HG03045 (cell line): ENCODE data around the gene SOX18.
"Not testable (repeated sequence)": the region's sequence is repeated elsewhere in the genome, so short reads cannot be mapped to it uniquely, and the experiment has no call there.

Source experiments
- ATAC-seq: cut with Tn5 transposase; IDR thresholded peaks from one replicate; pipeline ENCODE4 v1.9.1; 2021; ENCODE audit warnings: mild to moderate bottlenecking, moderate library complexity; ENCODE audit not compliant: unreplicated experiment

SOX18 gene

DNA sequence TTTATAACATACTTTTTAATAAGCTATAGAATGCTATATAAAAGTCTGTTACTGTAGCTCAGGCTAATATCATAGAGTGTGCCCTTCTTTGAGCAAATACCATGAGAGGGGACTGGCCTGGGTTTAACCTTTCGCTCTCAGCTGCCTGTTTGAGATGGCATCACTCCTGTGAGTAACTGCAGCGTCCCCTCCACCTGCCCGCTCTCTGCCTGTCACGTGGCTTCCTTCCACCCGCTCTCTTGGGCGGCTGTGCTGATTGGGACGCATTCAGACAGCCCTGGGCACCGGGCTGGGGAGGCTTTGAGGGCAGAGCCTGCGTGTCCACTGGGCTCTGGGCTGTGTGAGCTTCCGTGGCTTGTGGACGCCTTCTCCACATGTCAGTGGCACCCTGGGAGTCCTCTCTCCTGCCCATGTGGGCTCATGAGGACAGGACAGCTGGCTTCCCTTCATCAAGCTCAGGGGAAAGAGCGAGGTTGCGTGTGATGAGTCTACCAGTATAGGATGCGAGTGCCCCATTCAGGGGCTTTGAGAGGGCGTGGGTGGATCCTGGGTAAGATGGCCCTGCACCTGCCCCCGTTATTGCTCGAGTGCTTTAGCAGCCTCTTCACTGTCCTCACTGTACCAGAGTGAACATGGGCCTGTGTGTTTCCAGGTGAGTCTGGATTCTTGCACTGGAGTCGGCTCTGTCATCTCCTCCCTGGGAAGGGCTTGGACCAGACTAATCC lies 24.2 kb downstream of the SOX18 start:
- ATAC-seq, result no peak

DNA sequence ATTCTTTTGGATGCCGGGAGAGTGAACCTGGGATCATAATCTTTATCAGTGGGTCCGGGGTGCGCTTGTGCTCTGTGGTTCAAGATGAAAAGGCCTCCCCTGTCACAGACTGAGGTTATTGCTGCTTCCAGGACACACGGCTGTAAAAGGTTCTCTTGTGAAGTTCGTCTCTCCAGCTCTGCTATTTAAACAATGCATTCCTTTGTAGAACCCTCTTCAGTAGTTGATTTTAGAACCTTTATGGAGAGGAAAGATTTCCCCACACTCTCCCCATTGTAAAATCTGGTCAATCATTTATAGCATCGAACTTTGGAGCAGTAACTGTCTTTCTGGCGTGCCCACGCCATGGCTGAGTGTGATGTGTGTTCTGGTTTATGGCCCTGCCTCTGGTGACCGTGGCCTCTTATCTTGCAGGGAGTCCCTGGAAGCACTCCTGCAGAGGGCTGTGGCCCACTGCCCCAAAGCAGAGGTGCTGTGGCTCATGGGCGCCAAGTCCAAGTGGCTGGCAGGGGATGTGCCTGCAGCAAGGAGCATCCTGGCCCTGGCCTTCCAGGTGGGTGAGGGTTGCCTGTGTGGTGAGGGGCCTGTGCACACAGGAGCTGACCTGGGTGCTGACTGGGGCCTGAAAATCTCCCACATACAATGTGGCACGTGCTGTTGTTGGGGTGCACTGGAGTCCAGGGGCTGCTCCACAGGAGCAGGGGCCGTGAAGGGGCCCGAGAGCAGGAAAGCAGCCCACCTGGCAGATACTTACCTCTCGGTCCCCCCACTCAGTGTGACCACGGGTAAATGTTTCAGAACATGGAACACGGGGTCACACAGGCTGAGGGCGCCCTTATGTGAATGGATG lies 25.1 kb downstream of the SOX18 start:
- ATAC-seq, result no peak

DNA sequence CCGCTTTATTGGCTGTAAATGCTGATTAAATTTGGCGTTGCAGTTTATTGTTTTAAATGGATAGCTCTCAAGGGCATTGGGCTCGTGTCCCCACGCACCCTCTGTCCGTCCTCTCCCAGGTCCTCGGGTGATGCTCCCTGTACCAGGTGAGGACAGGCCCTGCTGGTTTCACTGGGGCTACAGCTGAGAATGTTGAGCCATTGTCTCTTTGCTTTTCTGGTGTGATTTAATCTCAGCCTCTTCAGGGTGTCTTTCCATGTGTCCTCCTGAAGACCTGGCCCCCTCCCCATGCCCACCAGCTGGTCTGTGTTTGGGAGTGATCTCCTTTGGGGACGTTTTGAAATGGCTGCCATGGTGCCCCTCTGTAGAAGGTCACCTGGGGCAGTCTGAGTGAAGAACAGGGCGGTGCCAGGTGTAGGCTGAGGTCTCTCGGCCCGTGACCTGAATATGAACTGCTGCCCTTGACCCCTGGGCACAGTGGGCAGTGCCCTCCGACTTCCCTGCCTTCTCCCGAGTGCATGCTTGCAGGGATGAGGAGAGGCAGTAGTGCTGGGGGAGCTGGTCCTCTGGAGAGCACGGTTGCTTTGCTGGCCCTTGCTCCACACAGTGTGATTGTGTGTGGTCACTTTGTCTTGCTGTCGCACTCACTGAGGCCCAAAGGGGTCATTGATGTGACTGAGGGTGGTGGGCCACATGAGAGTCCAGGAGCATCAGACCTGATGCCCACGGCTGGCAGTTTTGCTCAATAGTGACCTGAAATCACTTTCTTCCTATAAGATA lies 25.9 kb downstream of the SOX18 start:
- ATAC-seq, result no peak

DNA sequence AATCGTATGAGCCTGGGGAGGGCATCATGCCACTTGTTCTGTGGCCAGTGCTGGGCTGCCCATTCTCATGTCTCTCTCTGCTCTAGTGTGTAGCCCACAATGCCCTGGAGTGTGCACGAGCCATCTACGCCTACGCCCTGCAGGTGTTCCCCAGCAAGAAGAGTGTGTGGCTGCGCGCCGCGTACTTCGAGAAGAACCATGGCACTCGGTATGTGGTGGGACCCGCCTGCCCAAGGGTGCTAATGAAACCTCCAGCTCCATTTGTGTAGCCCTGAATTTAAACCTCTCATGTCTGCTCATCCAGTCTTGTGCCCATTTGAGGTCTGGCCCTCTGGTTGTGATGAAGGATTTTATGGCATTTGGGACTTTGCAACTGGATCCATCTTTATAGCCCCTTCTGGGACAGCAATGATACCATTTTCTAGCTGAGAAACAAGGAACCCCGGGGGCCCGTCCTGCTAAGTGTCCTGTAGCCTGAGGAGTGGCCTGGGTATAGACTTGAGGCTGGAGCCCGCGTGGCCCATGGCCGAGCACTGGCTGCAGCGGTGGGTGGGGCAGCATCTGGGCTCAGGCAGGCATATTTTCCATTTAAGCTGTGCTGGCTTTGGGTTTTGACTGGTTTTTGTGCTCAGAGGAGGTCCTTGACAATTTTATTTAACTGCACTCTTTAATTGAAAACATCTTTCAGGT lies 26.6 kb downstream of the SOX18 start:
- ATAC-seq, result no peak

DNA sequence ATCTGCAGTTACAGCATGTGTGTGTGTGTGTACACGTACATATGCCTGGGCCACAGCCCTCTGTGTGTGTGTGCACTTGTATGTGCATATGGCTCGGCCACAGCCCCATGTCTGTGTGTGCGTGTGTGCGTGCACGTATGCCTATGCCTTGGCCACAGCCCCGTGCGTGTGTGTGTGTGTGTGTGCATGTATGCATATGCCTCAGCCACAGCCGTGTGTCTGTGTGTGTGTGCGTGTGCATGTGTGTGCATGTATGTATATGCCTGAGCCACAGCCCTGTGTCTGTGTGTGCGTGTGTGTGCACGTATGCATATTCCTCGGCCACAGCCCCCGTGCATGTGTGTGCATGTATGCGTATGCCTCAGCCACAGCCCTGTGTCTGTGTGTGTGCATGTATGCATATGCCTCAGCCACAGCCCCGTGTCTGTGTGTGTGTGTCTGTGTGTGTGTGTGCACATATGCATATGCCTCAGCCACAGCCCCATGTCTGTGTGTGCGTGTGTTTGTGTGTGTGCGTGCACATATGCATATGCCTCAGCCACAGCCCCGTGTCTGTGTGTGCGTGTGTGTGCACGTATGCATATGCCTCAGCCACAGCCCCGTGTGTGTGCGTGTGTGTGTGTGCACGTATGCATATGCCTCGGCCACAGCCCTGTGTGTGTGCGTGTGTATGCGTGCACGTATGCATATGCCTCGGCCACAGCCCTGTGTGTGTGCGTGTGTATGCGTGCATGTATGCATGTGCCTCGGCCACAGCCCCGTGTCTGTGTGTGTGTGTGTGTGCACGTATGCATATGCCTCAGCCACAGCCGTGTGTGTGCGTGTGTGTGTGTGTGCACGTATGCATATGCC lies 28.1 kb downstream of the SOX18 start:
- ATAC-seq, result no peak

DNA sequence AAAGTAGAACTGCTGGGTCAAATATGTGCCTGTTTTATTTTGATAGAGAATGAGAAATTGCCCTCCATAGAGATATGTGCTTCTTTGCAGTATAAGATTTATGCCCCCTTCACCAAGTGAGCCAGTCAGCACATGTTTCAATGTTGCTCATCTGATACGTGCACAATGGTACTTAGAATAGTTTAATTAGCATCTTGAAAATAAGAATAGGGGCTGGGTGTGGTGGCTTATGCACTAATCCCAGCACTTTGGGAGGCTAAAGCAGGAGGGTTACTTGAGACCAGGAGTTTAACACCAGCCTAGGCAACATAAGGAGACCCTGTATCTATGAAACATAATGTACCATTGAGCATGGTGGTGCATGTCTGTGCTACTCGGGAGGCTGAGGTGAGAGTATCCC lies 33.8 kb downstream of the SOX18 start:
- no peak for ATAC-seq

DNA sequence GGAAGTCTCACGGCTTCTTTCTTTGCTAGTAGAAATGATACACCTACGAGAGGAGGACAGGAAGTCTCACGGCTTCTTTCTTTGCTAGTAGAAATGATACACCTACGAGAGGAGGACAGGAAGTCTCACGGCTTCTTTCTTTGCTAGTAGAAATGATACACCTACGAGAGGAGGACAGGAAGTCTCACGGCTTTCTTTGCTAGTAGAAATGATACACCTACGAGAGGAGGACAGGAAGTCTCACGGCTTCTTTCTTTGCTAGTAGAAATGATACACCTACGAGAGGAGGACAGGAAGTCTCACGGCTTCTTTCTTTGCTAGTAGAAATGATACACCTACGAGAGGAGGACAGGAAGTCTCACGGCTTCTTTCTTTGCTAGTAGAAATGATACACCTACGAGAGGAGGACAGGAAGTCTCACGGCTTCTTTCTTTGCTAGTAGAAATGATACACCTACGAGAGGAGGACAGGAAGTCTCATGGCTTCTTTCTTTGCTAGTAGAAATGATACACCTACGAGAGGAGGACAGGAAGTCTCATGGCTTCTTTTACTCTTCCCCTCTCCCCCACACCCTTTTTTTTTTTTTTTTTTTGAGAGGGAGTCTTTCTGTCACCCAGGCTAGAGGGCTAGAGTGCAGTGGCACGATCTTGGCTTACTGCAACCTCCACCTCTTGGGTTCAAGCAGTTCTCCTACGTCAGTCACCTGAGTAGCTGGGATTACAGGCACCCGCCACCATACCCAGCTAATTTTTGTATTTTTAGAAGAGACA lies 36.9 kb downstream of the SOX18 start:
- not testable (repeated sequence) for ATAC-seq

DNA sequence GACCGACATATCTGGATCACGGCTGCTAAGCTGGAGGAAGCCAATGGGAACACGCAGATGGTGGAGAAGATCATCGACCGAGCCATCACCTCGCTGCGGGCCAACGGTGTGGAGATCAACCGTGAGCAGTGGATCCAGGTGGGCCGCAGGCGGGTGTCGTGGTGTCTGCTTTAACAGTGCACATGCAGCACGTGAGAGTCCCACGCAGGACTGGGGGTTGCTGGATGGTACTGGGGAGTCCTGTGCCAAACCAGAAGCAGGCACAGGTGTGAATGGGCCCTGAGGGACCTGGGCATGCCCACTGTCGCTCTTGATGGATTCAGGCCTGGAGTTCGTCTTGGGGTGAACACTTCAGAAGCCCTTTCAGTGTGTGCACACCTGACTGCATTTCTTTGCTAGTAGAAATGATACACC lies 38.1 kb downstream of the SOX18 start:
- ATAC-seq, result no peak

DNA sequence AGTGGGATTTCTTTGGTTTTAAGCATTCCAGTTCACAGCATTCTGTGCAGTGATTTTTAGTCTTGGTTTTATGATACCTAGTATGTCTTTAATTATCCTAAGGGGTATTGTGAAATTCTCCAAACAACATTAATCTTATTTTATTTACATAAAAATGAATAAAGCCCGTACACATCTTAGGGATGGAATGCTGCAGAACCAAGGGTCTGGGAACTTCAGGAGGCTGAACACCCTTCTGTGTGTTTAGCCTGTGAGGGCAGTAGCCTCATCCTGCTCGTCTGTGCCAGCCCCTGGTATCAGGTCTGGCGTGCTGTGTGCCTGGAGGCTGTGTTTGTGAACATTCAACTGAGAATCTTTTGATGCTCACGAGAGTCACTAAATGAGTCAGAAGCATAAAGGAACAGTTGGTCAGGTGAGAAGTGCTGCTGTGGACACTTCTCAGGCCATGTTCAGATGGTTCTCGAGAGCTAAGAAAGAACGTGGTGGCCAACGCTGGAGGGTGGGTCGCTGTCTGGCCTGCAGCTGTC lies 38.7 kb downstream of the SOX18 start:
- no peak for ATAC-seq

DNA sequence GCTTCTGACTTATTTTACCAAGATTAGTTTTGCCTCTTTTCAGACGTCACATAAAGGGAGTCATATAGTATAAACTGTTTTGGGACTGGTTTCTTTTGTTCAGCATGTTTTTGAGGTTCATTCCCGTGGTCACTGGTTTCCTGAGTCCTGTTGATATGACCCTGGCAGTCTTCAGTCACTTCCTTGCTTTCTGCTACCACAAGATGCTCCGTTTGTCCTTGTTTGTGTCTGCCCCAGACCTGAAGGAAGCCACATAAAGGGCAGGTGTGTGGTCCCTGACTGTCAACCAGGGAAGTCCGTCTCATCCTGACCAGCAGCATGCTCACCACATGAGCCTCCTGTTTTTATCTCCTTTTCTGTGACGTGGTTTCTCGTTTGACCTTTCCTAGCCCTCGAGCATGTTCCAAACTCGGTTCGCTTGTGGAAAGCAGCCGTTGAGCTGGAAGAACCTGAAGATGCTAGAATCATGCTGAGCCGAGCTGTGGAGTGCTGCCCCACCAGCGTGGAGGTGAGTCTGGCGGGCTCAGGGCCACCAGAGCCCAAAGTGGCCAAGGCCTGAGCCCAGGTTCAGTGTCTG lies 39.5 kb downstream of the SOX18 start:
- ATAC-seq, result no peak

DNA sequence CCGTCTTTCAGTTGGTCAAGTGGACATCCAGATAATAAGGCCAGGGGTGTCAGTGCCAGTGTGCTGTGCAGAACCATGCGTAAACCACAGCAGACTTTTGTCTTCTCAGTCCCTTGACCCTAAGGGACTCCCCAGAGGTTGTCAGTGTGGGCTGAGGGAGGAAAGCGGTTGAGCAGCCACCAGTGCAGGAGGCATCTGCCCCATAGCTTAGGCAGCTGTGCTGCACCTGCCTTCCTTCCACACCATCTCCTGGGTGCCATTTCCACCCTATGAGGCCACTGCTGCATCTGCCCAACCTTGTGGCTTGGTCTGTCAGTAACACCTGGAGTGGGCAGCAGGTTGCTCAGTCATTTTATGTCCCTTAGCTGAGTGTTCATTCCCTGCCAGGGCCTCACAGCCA lies 42.5 kb downstream of the SOX18 start:
- no peak for ATAC-seq

DNA sequence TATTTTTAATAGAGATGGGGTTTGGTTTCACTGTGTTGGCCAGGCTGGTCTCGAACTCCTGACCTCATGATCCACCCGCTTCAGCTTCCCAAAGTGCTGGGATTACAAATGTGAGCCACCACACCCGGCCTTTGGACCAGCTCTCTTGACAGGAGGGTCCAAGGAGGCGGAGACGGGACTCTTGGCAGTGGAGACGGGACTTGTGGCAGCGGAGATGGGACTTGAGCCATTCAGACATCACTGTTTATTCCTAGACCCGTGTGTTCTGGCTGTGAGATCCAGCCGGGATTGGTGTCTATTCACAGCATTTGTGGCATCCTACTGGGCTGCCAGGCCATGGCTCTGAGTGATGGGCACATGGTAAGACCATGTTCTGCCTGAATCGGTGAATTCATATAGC lies 42.9 kb downstream of the SOX18 start:
- ATAC-seq, result no peak

DNA sequence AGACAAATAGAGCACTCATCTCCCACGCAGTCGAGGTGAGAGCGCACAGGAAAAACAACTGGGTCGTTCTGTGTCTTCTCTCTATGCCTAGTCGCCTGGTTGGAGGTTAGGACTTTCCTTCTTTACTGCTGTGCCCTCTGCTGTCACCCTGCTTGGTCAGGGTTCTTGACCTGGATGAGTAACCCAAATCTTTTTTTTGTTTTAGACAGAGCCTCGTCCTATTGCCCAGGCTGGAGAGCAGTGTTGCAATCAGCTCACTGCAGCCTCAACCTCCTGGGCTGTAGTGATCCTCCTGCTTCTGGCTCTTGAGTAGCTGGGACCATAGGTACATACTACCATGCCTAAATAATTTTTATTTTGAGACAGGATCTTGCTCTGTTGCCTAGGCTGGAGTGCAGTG lies 44.0 kb downstream of the SOX18 start:
- ATAC-seq, result no peak

DNA sequence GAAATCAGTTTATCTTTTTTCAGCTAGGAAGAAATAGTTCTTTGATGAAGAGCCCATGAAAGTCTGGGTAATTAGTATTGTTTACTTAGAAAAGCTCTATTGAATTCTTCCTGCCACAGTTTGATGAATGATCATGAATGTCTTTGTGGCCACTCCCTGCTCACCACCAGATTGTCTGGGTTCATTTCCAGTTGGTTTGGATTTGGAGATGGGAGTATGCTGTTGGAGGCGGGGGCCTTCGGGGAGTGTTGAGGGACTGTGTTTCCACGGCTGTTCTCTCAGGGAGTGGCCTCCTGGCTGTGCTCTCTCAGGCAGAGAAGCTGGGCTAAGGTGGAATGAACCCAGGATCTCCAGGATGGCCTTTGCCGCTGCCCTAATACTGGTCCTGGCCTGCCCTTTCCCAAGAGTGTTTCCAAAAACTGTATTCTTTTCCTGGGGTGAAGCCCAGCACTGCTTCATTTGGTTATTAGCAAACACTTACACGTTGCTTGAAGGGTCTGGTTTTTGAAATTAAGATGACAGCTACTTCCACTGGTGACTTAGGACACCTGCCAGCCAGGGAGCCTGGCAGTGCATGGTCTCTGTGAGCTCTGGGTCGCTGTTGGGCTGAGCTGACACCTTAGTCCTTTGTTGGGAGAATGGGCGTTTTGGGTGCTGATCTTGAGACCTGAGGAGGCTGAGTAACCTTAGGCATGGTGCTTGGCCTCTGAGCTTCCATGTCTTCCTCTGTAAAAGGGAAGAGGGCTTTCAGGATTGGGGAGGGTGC lies 45.3 kb downstream of the SOX18 start:
- ATAC-seq, result no peak

DNA sequence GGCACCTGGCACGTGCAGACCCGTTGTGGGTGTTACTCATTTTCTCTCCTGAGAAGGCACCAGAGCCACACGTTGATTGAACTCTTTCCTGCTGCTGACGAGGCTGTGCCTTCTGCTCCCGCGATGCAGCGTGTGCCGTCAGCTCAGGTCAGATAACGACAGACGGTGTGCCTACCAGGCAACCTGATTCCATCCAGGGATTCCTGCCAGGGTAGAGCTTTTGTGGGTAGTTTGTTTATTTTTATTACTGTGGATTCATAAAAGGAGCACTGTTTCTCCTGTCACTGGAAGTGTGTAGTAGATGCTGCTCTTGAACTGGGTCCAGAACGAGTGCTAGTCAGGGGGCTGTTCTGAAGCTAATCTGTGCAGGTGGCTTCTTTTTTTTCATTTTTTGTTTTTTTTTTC lies 47.8 kb downstream of the SOX18 start:
- no peak for ATAC-seq

DNA sequence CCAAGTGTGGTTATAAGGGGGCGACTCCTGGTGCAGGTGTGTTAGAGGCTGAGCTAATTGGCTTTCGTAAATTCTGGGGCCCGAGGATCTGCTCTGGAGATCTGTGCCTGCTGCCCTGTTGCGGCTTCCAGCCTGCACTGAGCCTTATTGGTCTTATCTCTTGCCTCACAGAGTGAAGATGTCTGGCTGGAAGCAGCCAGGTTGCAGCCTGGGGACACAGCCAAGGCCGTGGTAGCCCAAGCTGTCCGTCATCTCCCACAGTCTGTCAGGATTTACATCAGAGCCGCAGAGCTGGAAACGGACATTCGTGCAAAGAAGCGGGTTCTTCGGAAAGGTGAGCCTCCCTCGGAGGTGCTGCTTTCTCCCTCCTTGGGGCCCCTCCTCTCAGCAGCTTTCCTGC lies 48.5 kb downstream of the SOX18 start:
- ATAC-seq, result no peak
